Central memory CD8-positive, alpha-beta T cell (primary cell): ENCODE measurements around the gene PLIN3.
"Not testable (repeated sequence)": the region's sequence is repeated elsewhere in the genome, so short reads cannot be mapped to it uniquely, and the experiment has no call there.

ENCODE experiments used
- ATAC-seq: fragments of 150-1000 bp; cut with Tn5 transposase; replicated peaks from 2 replicates; pipeline ENCODE4 v1.10.0; 2022; ENCODE audit warnings: mild to moderate bottlenecking, moderate FRiP score, moderate number of reproducible peaks; ENCODE audit not compliant: poor library complexity, severe bottlenecking; ENCODE audit errors: extremely low read depth
- DNase-seq, 2 donors: peaks; one replicate each; pipeline ENCODE4 v3.0.0; 2021; ENCODE audit warnings: low spot score in 2 of 2
- H3K27ac Mint-ChIP-seq: one replicate; pipeline ENCODE4 v1.8.0; 2022; ENCODE audit warnings: low read depth, mild to moderate bottlenecking, moderate library complexity, mixed read lengths
- H3K27me3 Mint-ChIP-seq: one replicate; pipeline ENCODE4 v1.8.0; 2022; ENCODE audit warnings: mixed read lengths
- H3K36me3 Mint-ChIP-seq: one replicate; pipeline ENCODE4 v1.8.0; 2022; ENCODE audit warnings: mild to moderate bottlenecking, moderate library complexity, mixed read lengths; ENCODE audit not compliant: insufficient read depth
- H3K4me1 Mint-ChIP-seq: one replicate; pipeline ENCODE4 v1.8.0; 2022; ENCODE audit warnings: mixed read lengths
- H3K4me3 Mint-ChIP-seq: one replicate; pipeline ENCODE4 v1.8.0; 2022; ENCODE audit warnings: mild to moderate bottlenecking, moderate library complexity, mixed read lengths
- H3K9me3 Mint-ChIP-seq: one replicate; pipeline ENCODE4 v1.8.0; 2022; ENCODE audit warnings: mixed read lengths

The PLIN3 gene

DNA sequence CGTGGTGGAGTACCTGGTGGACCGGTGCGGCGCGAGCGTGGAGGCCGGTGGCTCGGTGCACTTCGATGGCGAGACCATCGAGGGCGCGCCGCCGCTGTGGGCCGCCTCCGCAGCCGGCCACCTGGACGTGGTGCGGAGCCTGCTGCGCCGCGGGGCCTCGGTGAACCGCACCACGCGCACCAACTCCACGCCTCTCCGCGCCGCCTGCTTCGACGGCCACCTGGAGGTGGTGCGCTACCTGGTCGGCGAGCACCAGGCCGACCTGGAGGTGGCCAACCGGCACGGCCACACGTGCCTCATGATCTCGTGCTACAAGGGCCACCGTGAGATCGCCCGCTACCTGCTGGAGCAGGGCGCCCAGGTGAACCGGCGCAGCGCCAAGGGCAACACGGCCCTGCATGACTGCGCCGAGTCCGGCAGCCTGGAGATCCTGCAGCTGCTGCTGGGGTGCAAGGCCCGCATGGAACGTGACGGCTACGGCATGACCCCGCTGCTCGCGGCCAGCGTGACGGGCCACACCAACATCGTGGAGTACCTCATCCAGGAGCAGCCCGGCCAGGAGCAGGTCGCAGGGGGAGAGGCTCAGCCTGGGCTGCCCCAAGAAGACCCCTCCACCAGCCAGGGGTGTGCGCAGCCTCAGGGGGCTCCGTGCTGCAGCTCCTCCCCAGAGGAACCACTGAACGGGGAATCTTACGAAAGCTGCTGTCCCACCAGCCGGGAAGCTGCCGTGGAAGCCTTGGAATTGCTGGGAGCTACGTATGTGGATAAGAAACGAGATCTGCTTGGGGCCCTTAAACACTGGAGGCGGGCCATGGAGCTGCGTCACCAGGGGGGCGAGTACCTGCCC is 75.2 kb downstream of the PLIN3 start:
- peaks cover 21% of the 10 kb centered on the region for H3K4me1 Mint-ChIP-seq
- peaks cover 41% of the 10 kb centered on the region for H3K36me3 Mint-ChIP-seq
- not testable (repeated sequence) for H3K9me3 Mint-ChIP-seq, H3K27me3 Mint-ChIP-seq, ATAC-seq, DNase-seq
- peak overlapping the region; percentile 75 for H3K27ac Mint-ChIP-seq
- H3K4me3 Mint-ChIP-seq = peak overlapping the region; percentile 71

DNA sequence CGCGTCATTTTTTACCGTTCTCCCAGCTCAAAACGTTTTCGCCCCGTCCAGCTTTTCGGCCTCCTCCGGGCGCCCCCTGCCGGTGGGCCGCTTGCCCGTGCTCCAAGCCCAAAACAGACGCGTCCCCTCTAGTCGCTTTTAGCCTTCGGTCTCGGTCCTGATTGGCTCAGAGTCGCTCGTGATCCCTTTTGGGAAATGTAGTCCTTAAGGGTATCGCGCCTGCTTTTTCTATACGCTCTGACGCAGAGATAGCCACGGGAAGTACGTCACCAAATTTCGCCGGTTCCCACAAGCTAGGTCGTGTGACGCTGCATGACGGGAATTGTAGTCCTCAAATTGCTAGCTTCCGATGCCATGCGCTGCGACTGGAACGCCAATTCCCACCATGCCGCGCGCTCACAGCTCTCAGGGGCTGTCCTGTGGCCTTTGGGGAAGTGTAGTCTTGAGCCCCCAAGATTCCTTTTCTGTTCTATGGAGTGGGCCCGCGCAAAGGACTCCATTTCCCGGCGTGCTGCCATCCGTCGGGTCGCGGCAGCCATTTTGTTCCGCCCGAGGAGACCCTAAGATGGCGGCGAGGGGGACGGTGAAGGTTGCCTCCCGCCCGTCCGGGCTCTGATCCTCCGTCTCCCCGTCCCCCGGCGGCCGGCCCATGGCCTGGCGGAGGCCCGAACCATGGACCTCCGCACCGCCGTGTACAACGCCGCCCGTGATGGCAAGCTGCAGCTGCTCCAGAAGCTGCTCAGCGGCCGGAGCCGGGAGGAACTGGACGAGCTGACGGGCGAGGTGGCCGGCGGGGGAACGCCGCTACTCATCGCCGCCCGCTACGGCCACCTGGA is 76.1 kb downstream of the PLIN3 start, which contains the start of gene FEM1A:
Gene FEM1A (plus strand): TSS at position 552 of the 836 bp plus-strand sequence. CDS start 121 bp downstream, at position 673.
- ATAC-seq = peak; percentile 94
- H3K4me1 Mint-ChIP-seq = peaks cover 15% of the 10 kb centered on the region
- peaks cover 32% of the 10 kb centered on the region for H3K36me3 Mint-ChIP-seq
- H3K27ac Mint-ChIP-seq = peak within 1 kb of the TSS; percentile 75
- peak; percentile 95 to 99 for DNase-seq
- H3K4me3 Mint-ChIP-seq = peak within 1 kb of the TSS; percentile 71
- H3K9me3 Mint-ChIP-seq = no peaks in the 10 kb centered on the region
- no peaks in the 10 kb centered on the region for H3K27me3 Mint-ChIP-seq
